Left colon (tissue), 2 donors: ENCODE data around the gene MAP4. TPM values are rescaled to one million over a fixed set of nuclear protein-coding genes. Genes with fewer than 3 reads are reported as not detected.
"Not testable (repeated sequence)": the region's sequence is repeated elsewhere in the genome, so short reads cannot be mapped to it uniquely, and the experiment has no call there.

ENCODE experiments used
- ATAC-seq: fragments of 200-7000 bp; cut with Tn5 transposase; one replicate; pipeline ENCODE4 v1.9.1; 2020; ENCODE audit warnings: mild to moderate bottlenecking, moderate library complexity
- DNase-seq, 2 donors: peaks; one replicate each; pipeline ENCODE4 v3.0.0-alpha.2; 2020
- intact Hi-C, 2 donors: fragments of 100-400 bp; cut with DNase I in 1 of 2; cut with micrococcal nuclease in 1 of 2; formaldehyde crosslinking; loops; one replicate each; pipeline versions ENCODE4 v1.11.2 to v1.14.0; 2022; cut with DNase I, micrococcal nuclease
- total RNA-seq, 2 donors: library from RNA; stranded (reverse); fragmentation: NEBNext Ultra II Directional; extraction: Animal tissue kit (Norgen Biotek cat#: 25700); gene quantifications; one replicate each; pipeline ENCODE4 v1.2.1, GENCODE V29; 2021
- donor health status: DM: no; HTN: no; CAD: no.
- donor health status: DM: yes; HTN: yes; CAD: no.

The MAP4 gene
- total RNA-seq, 2 donors from 2014 or later, result 109 to 114 TPM

DNA sequence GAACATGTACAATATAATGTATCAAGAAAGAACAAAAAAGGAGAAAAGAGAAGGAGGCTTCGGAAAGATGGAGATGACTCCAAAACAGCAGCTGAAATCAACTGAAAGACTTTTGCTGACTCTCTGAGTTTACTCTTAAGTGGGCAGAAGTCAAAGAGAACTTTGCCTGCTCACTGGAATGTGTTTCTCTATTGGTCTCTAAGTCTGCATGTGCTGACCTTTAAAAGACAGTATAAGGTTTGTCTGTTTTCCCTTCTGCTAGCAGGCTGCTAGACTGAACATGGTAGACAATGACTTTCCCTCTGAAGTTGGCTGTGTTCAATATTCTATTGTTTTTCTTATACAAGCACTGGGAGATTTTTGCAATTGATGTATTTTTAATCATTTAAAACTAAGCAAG, 7.2 kb upstream of the MAP4 start:
- peak; percentile 45 for ATAC-seq
- no peak for DNase-seq
- intact Hi-C loops, result no loop called here

DNA sequence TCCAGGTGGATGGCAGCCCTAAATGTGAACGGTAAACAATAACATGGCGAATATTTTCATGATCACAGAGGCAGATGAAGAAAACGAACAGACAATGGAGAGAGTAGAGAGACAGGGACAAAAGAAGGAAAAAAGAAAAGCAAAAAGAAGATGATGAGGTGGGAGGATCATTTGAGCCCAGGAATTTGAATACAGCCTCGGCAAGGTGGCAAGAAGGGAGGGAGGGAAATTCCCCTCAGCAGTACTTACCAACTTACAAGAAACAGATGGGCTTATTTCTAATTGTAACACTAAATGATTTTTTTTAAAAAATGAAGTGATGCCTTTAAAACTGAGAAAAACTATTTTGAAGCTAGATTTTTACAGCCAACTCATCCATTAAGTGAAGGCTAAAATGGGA, 6.0 kb upstream of the MAP4 start:
- intact Hi-C loops, result no loop called here
- no peak for ATAC-seq

DNA sequence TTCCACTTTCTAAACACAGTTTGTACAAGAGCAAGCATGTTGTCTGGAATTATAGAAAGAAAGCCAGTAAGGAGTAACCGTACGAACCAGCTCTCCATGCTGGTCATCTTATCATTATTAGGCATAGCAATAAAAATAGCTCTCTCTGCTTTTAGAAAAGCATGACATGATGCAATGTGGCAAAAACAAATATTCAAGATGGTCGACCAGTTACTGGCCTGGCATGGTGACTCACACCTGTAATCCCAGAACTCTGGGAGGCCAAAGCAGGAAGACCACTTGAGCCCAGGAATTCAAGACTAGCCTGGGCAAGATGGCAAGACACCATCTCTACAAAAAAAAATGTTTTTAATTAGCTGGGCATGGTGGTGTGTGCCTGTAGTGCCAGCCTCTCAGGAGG, 2.6 kb upstream of the MAP4 start:
- DNase-seq (no peak), ATAC-seq (no peak)
- intact Hi-C loops, result no loop called here

More for the DNA sequence above, 6.0 kb upstream of the MAP4 start:
- no peak for DNase-seq

- ATAC-seq, result peak; percentile 68
- DNase-seq, result no peak
- intact Hi-C loops, result no loop called here
Measured at GRCh38 chr3:48015431-48016180, 610 bp downstream of the MAP4 start.

DNA sequence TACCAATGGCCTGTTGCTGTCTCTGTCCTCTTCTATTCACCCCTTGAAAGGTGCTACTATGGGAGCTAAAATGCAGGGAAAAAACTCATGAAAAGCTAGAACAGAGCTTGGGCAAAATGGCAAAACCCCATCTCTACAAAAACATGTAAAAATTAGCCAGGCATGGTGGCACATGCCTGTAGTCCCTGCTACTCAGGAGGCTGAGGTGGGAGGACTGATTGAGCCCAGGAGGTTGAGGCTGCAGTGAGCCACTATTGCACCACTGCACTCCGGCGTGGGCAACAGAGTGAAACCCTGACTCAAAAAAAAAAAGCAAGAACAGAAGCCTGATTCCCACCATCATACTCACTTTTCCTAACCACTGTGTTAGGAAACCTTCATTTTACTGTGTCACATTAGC, 1.9 kb downstream of the MAP4 start:
- ATAC-seq (no peak), DNase-seq (no peak)
- intact Hi-C loops, result no loop called here

- intact Hi-C loops, result no loop called here
- peak in 1 of 2 donors; percentile 40 for DNase-seq
- ATAC-seq, result peak; percentile 73
Measured at GRCh38 chr3:48013288-48013980, 2.8 kb downstream of the MAP4 start.

GRCh38 chr3:48012659-48013058, 3.6 kb downstream of the MAP4 start:
- no peak for ATAC-seq
- DNase-seq, result no peak
- intact Hi-C loops, result no loop called here

GRCh38 chr3:48008066-48008465, 8.2 kb downstream of the MAP4 start:
- ATAC-seq, intact Hi-C loops: not testable (repeated sequence)

GRCh38 chr3:48007361-48007760, 8.9 kb downstream of the MAP4 start:
- ATAC-seq, DNase-seq, intact Hi-C loops: not testable (repeated sequence)

More at GRCh38 chr3:48008066-48008465, 8.2 kb downstream of the MAP4 start:
- not testable (repeated sequence) for DNase-seq

GRCh38 chr3:48006794-48007193, 9.4 kb downstream of the MAP4 start:
- DNase-seq, intact Hi-C loops: not testable (repeated sequence)

DNA sequence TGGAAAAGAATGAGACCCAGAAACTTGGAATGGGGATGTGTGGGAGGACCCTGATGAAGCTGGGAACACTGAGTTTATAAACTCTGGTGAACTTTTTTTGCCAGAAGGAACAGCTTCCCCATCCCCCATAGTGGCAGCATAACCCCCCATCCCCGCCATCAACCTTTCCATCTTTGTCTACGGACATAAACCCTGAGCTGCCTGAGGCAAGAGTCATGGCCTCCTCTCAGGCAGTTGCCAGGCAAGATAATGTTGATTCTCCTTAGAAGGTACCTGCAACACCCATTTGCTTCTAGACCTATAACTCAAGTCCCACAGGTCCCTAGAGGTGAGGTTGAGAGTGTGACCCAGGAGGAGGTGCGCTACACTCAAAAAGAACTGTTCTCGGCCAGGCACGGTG, 11.5 kb downstream of the MAP4 start:
- DNase-seq (no peak), ATAC-seq (no peak)
- intact Hi-C loops, result no loop called here

More at GRCh38 chr3:48006794-48007193, 9.4 kb downstream of the MAP4 start:
- ATAC-seq, result not testable (repeated sequence)

GRCh38 chr3:48002787-48003186, 13.4 kb downstream of the MAP4 start:
- intact Hi-C loops, result no loop called here
- DNase-seq (no peak), ATAC-seq (no peak)

GRCh38 chr3:48001991-48002390, 14.2 kb downstream of the MAP4 start:
- intact Hi-C loops, result no loop called here
- DNase-seq (no peak), ATAC-seq (no peak)

DNA sequence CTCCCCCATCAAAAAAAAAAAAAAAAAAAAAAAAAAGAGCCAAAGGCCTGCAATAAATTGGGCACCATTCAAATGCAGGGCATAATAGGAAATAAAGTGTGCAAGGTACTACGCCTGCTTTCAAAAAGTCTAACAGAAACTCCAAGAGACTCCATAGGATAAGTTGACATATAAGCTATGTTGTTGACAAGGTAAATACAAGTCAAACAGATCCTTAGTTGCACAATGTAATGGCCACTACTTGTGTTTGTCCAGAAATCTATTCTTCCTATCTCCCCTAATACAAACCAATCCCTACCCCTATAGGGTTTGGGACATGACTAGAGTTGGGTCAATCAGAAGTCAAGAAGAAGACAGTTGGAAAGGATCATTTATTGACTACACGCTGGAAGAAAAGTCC, 16.0 kb downstream of the MAP4 start:
- no peak for ATAC-seq
- intact Hi-C loops, result no loop called here
- DNase-seq, result no peak

DNA sequence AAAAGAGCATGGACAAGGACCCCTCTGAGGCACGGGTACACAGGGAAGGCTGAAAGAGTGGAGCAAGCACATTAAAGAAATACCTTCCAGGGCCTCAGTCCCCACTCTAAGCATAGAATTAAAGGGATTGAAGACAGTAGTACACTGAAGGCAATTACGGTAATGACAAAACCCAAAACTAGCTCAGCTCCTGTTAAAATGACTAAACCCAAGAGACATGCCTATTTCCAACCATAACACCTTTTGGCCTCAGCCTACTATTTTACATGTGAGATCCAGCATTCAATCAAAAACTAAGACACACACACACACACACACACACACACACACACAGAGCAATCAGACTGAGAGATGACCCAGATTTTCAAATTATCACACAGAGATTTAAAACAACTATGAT, 19.8 kb downstream of the MAP4 start:
- intact Hi-C loops, result loop anchor here in 1 of 2 donors (10.0 kb wide), 1 partner anchor 162 kb away; no protein-coding TSS in a partner anchor
- ATAC-seq, result no peak
- DNase-seq, result no peak

DNA sequence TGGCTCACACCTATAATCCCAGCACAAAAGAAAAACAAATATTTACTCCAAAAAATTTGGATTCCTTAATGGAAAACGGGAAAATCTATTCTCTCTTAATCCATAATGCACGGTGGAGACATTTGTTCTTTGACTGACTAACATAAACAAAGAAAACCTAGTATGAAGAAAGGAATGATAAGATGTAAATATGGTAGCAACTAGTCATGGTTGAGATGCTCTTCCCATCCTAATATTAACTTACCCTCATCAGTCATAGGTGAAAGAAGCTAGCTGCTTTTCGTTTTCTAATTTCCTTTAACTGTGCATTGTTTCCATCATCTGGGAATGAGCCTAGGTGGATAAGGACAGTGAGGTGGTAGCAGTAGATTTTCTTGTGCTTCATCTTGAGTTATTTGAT, 22.0 kb downstream of the MAP4 start:
- no peak for ATAC-seq
- no peak for DNase-seq
- intact Hi-C loops, result loop anchor here in 1 of 2 donors (10.0 kb wide), 1 partner anchor 159 kb away; no protein-coding TSS in a partner anchor

GRCh38 chr3:47991341-47991740, 24.9 kb downstream of the MAP4 start:
- intact Hi-C loops, result loop anchor here in 1 of 2 donors (10.0 kb wide), 1 partner anchor 157 kb away; no protein-coding TSS in a partner anchor
- no peak for DNase-seq
- ATAC-seq, result no peak

GRCh38 chr3:47989981-47990440, 26.2 kb downstream of the MAP4 start:
- ATAC-seq (peak; percentile 92), DNase-seq (peak; percentile 60 to 68)
- intact Hi-C loops, result loop anchor here in 1 of 2 donors (2.0 to 10.0 kb wide), 2 partner anchors 155 to 161 kb away; no protein-coding TSS in a partner anchor

GRCh38 chr3:47985381-47985780, 30.8 kb downstream of the MAP4 start:
- no peak for ATAC-seq
- no peak for DNase-seq
- intact Hi-C loops, result no loop called here
